GM23338 (cell line): ENCODE results near the gene LGALS3. TPM values are rescaled to one million over a fixed set of nuclear protein-coding genes. Genes with fewer than 3 reads are reported as not detected.

Source experiments
- ATAC-seq: fragments of 200-7000 bp; cut with Tn5 transposase; 3 replicates; pipeline ENCODE4 v1.9.1; 2020
- DNase-seq: peaks from one replicate; pipeline ENCODE4 v3.0.0-alpha.2; 2015; ENCODE audit warnings: low spot score
- H2AFZ ChIP-seq: fragments of 200-600 bp; sonication (generic); 2 replicates; pipeline ENCODE4 v1.8.0; 2016; ENCODE audit warnings: antibody characterized with exemption, mild to moderate bottlenecking, moderate library complexity
- H3F3A ChIP-seq: fragments of 200-600 bp; sonication (generic); replicated peaks from 2 replicates; pipeline ENCODE4 v1.8.0; 2017; ENCODE audit warnings: antibody characterized with exemption, mixed run types, low read depth
- H3K27ac ChIP-seq: fragments of 200-600 bp; sonication (generic); 2 replicates; pipeline ENCODE4 v1.6.1; 2016; ENCODE audit warnings: low read depth
- H3K27me3 ChIP-seq: fragments of 200-600 bp; sonication (generic); 2 replicates; pipeline ENCODE4 v1.8.0; 2016; ENCODE audit warnings: mild to moderate bottlenecking, mixed run types, moderate library complexity; ENCODE audit not compliant: insufficient read depth
- H3K36me3 ChIP-seq: fragments of 200-600 bp; sonication (generic); 2 replicates; pipeline ENCODE4 v1.8.0; 2016; ENCODE audit warnings: mild to moderate bottlenecking; ENCODE audit not compliant: insufficient read depth
- H3K4me1 ChIP-seq: fragments of 200-600 bp; sonication (generic); 2 replicates; pipeline ENCODE4 v1.8.0; 2016; ENCODE audit warnings: mild to moderate bottlenecking, moderate library complexity; ENCODE audit not compliant: insufficient read depth
- H3K4me2 ChIP-seq: fragments of 200-600 bp; sonication (generic); 2 replicates; pipeline ENCODE4 v1.7.1; 2017; ENCODE audit warnings: mixed run types
- H3K4me3 ChIP-seq: fragments of 200-600 bp; sonication (generic); 2 replicates; pipeline ENCODE4 v1.6.1; 2016; ENCODE audit warnings: mixed run types
- H3K79me2 ChIP-seq: fragments of 200-600 bp; sonication (generic); replicated peaks from 2 replicates; pipeline ENCODE4 v1.8.0; 2017; ENCODE audit warnings: mild to moderate bottlenecking; ENCODE audit not compliant: insufficient read depth
- H3K9me2 ChIP-seq: fragments of 200-600 bp; sonication (generic); 2 replicates; pipeline ENCODE4 v1.8.0; 2017; ENCODE audit not compliant: insufficient read depth
- H4K20me1 ChIP-seq: fragments of 200-600 bp; sonication (generic); replicated peaks from 2 replicates; pipeline ENCODE4 v1.8.0; 2017; ENCODE audit warnings: mild to moderate bottlenecking; ENCODE audit not compliant: insufficient read depth
- H3K27ac Mint-ChIP-seq: 2 replicates; pipeline ENCODE4 v1.8.0; 2020; ENCODE audit warnings: inconsistent platforms, mild to moderate bottlenecking, moderate library complexity, mixed read lengths
- H3K27me3 Mint-ChIP-seq: 3 replicates; pipeline ENCODE4 v1.8.0; 2022; ENCODE audit warnings: low read depth, mild to moderate bottlenecking, moderate library complexity, mixed read lengths, inconsistent platforms; ENCODE audit not compliant: insufficient read depth, poor library complexity
- H3K36me3 Mint-ChIP-seq: 3 replicates; pipeline ENCODE4 v1.8.0; 2021; ENCODE audit warnings: low read depth, mild to moderate bottlenecking, inconsistent platforms, moderate library complexity, mixed read lengths
- H3K4me1 Mint-ChIP-seq: 3 replicates; pipeline ENCODE4 v1.8.0; 2020; ENCODE audit warnings: mild to moderate bottlenecking, inconsistent platforms, mixed read lengths
- H3K4me3 Mint-ChIP-seq: 3 replicates; pipeline ENCODE4 v1.8.0; 2021; ENCODE audit warnings: moderate library complexity, mild to moderate bottlenecking, inconsistent platforms, mixed read lengths
- H3K9me3 Mint-ChIP-seq: 3 replicates; pipeline ENCODE4 v1.8.0; 2020; ENCODE audit warnings: moderate library complexity, mild to moderate bottlenecking, inconsistent platforms, mixed read lengths
- CREB1 ChIP-seq: fragments of 250-450 bp; sonication (Bioruptor Pico); IDR thresholded peaks from 2 replicates; pipeline ENCODE4 v1.5.0; 2020; ENCODE audit warnings: low read depth, mild to moderate bottlenecking, moderate library complexity
- EZH2 ChIP-seq: fragments of 200-600 bp; sonication (generic); IDR thresholded peaks from one replicate; pipeline ENCODE4 v1.8.0; 2017; ENCODE audit warnings: antibody characterized with exemption, mild to moderate bottlenecking, low read depth; ENCODE audit not compliant: unreplicated experiment
- EZH2phosphoT487 ChIP-seq: fragments of 200-600 bp; sonication (generic); IDR thresholded peaks from one replicate; pipeline ENCODE4 v1.8.1; 2018; ENCODE audit warnings: antibody characterized with exemption; ENCODE audit not compliant: unreplicated experiment
- JUNB ChIP-seq: IDR thresholded peaks from one replicate; pipeline ENCODE4 v1.6.1; 2016; ENCODE audit warnings: antibody characterized with exemption; ENCODE audit not compliant: unreplicated experiment
- NANOG ChIP-seq: IDR thresholded peaks from 2 replicates; pipeline ENCODE4 v1.6.1; 2016; ENCODE audit warnings: antibody characterized with exemption, borderline replicate concordance
- POLR2AphosphoS5 ChIP-seq: IDR thresholded peaks from 2 replicates; pipeline ENCODE4 v1.6.1; 2016; ENCODE audit warnings: antibody characterized with exemption, low read depth
- STAT1 ChIP-seq: IDR thresholded peaks from one replicate; pipeline ENCODE4 v1.6.1; 2016; ENCODE audit warnings: antibody characterized with exemption; ENCODE audit not compliant: unreplicated experiment
- ZNF114 ChIP-seq: fragments of 250-450 bp; sonication (Bioruptor Pico); IDR thresholded peaks from 2 replicates; pipeline ENCODE4 v1.5.0; 2020; ENCODE audit warnings: mild to moderate bottlenecking, moderate library complexity
- ZNF331 ChIP-seq: fragments of 250-450 bp; sonication (Bioruptor Pico); IDR thresholded peaks from 2 replicates; pipeline ENCODE4 v1.5.0; 2020; ENCODE audit warnings: low read depth, mild to moderate bottlenecking, moderate library complexity
- polyA plus RNA-seq: library from polyadenylated mRNA; unstranded; fragments of >200 nt; fragmentation: Nextera tagmentation; extraction: Ambion mirVana; gene quantifications from 2 replicates; pipeline ENCODE4 v1.2.1, GENCODE V29; 2016
- total RNA-seq: library from RNA; depleted of rRNA; stranded (reverse); fragments of >200 nt; shearing (Covaris generic); gene quantifications from 2 replicates; pipeline ENCODE4 v1.2.3, GENCODE V29; 2014
- TF ChIP-seq, protein P1 (sequence below): IDR thresholded peaks from one replicate; pipeline ENCODE4 v1.6.1; 2018; ENCODE audit warnings: antibody characterized with exemption; ENCODE audit not compliant: unreplicated experiment
- TF ChIP-seq, protein P2 (sequence below), 2 experiments: fragments of 200-600 bp in 1 of 2; sonication (generic) in 1 of 2; conservative IDR thresholded peaks; 2 replicates each; pipeline versions ENCODE4 v1.5.1 to v1.6.1; 2016 to 2017; ENCODE audit warnings: antibody characterized with exemption in 2 of 2, low read depth in 2 of 2, mild to moderate bottlenecking in 2 of 2, moderate library complexity in 1 of 2
- TF ChIP-seq, protein P3 (sequence below): IDR thresholded peaks from 2 replicates; pipeline ENCODE4 v1.6.1; 2016; ENCODE audit warnings: antibody characterized with exemption

Gene LGALS3
- total and polyA plus RNA-seq, 2 experiments from 2014 or later, result 7.2 to 10.9 TPM

GRCh38 chr14:55146425-55146824, 17.4 kb downstream of the LGALS3 start (continued):
- TF ChIP-seq, protein P1, sequence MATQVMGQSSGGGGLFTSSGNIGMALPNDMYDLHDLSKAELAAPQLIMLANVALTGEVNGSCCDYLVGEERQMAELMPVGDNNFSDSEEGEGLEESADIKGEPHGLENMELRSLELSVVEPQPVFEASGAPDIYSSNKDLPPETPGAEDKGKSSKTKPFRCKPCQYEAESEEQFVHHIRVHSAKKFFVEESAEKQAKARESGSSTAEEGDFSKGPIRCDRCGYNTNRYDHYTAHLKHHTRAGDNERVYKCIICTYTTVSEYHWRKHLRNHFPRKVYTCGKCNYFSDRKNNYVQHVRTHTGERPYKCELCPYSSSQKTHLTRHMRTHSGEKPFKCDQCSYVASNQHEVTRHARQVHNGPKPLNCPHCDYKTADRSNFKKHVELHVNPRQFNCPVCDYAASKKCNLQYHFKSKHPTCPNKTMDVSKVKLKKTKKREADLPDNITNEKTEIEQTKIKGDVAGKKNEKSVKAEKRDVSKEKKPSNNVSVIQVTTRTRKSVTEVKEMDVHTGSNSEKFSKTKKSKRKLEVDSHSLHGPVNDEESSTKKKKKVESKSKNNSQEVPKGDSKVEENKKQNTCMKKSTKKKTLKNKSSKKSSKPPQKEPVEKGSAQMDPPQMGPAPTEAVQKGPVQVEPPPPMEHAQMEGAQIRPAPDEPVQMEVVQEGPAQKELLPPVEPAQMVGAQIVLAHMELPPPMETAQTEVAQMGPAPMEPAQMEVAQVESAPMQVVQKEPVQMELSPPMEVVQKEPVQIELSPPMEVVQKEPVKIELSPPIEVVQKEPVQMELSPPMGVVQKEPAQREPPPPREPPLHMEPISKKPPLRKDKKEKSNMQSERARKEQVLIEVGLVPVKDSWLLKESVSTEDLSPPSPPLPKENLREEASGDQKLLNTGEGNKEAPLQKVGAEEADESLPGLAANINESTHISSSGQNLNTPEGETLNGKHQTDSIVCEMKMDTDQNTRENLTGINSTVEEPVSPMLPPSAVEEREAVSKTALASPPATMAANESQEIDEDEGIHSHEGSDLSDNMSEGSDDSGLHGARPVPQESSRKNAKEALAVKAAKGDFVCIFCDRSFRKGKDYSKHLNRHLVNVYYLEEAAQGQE, result no peak
- no peak for TF ChIP-seq NANOG
- TF ChIP-seq, protein P2, sequence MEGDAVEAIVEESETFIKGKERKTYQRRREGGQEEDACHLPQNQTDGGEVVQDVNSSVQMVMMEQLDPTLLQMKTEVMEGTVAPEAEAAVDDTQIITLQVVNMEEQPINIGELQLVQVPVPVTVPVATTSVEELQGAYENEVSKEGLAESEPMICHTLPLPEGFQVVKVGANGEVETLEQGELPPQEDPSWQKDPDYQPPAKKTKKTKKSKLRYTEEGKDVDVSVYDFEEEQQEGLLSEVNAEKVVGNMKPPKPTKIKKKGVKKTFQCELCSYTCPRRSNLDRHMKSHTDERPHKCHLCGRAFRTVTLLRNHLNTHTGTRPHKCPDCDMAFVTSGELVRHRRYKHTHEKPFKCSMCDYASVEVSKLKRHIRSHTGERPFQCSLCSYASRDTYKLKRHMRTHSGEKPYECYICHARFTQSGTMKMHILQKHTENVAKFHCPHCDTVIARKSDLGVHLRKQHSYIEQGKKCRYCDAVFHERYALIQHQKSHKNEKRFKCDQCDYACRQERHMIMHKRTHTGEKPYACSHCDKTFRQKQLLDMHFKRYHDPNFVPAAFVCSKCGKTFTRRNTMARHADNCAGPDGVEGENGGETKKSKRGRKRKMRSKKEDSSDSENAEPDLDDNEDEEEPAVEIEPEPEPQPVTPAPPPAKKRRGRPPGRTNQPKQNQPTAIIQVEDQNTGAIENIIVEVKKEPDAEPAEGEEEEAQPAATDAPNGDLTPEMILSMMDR (conservative IDR thresholded peaks at IDR 0.05; ENCODE audit: low read depth in 2 of 2), result no peak
- TF ChIP-seq EZH2, result no peak
- no peak for TF ChIP-seq POLR2AphosphoS5

- Histone ChIP-seq H3K27me3 (no peaks in the 10 kb centered on the region), H3F3A (no peaks in the 10 kb centered on the region; the same call in 1 of the 2 replicates), H4K20me1 (no peaks in the 10 kb centered on the region), H3K79me2 (no peaks in the 10 kb centered on the region), H3K4me1 (no peaks in the 10 kb centered on the region), H3K4me2 (no peak overlapping the region), H3K36me3 (peaks cover 83% of the 10 kb centered on the region), H3K9me2 (no peaks in the 10 kb centered on the region), H3K4me3 (no peak overlapping the region), H3K27ac (no peak overlapping the region), H2AFZ (no peak overlapping the region)
- Mint-ChIP-seq H3K4me1 (no peaks in the 10 kb centered on the region), H3K27me3 (no peaks in the 10 kb centered on the region), H3K9me3 (no peaks in the 10 kb centered on the region), H3K27ac (no peak overlapping the region), H3K36me3 (peaks cover 84% of the 10 kb centered on the region), H3K4me3 (no peak overlapping the region)
- ATAC-seq (no peak), DNase-seq (no peak)
- TF ChIP-seq CREB1 (CRISPR knock-in tag) (no peak), EZH2phosphoT487 (no peak), ZNF114 (no peak), NANOG (no peak), POLR2AphosphoS5 (no peak), JUNB (no peak), ZNF331 (CRISPR knock-in tag) (no peak), EZH2 (no peak), STAT1 (no peak)
- TF ChIP-seq, protein P1, result no peak
- TF ChIP-seq, protein P2 (conservative IDR thresholded peaks at IDR 0.05; ENCODE audit: low read depth in 2 of 2), result no peak
- TF ChIP-seq, protein P3, sequence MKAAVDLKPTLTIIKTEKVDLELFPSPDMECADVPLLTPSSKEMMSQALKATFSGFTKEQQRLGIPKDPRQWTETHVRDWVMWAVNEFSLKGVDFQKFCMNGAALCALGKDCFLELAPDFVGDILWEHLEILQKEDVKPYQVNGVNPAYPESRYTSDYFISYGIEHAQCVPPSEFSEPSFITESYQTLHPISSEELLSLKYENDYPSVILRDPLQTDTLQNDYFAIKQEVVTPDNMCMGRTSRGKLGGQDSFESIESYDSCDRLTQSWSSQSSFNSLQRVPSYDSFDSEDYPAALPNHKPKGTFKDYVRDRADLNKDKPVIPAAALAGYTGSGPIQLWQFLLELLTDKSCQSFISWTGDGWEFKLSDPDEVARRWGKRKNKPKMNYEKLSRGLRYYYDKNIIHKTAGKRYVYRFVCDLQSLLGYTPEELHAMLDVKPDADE, result no peak
Measured at GRCh38 chr14:55151601-55152000, 22.5 kb downstream of the LGALS3 start.
